ENCODE measurements around the gene ERC1. TPM values are rescaled to one million over a fixed set of nuclear protein-coding genes. Genes with fewer than 3 reads are reported as not detected.
"Not testable (repeated sequence)": the region's sequence is repeated elsewhere in the genome, so short reads cannot be mapped to it uniquely, and the experiment has no call there.

The ERC1 gene
- total and polyA plus RNA-seq, 8 donors: 34.9 to 64.9 (median 40.8) TPM

- Histone ChIP-seq H3K4me1 (no peaks in the 10 kb centered on the region), H3K27me3 (no peaks in the 10 kb centered on the region), H3K9me3 (no peaks in the 10 kb centered on the region), H3K36me3 (no peaks in the 10 kb centered on the region), H3K4me3 (no peak overlapping the region), H3K27ac (peak overlapping the region in 1 of 2 donors; percentile 33)
- ATAC-seq: no peak
- no peak for TF ChIP-seq CTCF (IDR thresholded peaks at IDR 0.05)
- intact Hi-C loops (cut with DNase I): no loop called here
- DNase-seq: no peak
Observed at GRCh38 chr12:1250641-1251040, 259.6 kb downstream of the ERC1 start.

- no peak overlapping the region for H3K4me3 ChIP-seq
- TF ChIP-seq CTCF (IDR thresholded peaks at IDR 0.05): no peak
- intact Hi-C loops (cut with DNase I): no loop called here
- no peak overlapping the region for H3K27ac ChIP-seq
- DNase-seq: no peak
- no peak for ATAC-seq
- no peaks in the 10 kb centered on the region for H3K27me3 ChIP-seq
- peaks cover 0 to 7% of the 10 kb centered on the region in 2 donors for H3K36me3 ChIP-seq
- H3K4me1 ChIP-seq: no peaks in the 10 kb centered on the region
- H3K9me3 ChIP-seq: no peaks in the 10 kb centered on the region
Observed at GRCh38 chr12:1252758-1253157, 261.7 kb downstream of the ERC1 start.

- DNase-seq; H3K27me3 ChIP-seq; H3K27ac ChIP-seq; ATAC-seq; H3K4me1 ChIP-seq; H3K4me3 ChIP-seq; intact Hi-C loops (cut with DNase I); H3K9me3 ChIP-seq; H3K36me3 ChIP-seq: not testable (repeated sequence)
Observed at GRCh38 chr12:1255125-1255524, 264.1 kb downstream of the ERC1 start.

GRCh38 chr12:1255854-1256253 is 264.8 kb downstream of the ERC1 start:
- ATAC-seq; H3K27me3 ChIP-seq; H3K36me3 ChIP-seq; H3K27ac ChIP-seq; intact Hi-C loops (cut with DNase I); DNase-seq; H3K9me3 ChIP-seq; H3K4me1 ChIP-seq; H3K4me3 ChIP-seq: not testable (repeated sequence)

- ATAC-seq (no peak), DNase-seq (no peak)
- intact Hi-C loops (cut with DNase I): no loop called here
- Histone ChIP-seq H3K4me3 (no peak overlapping the region), H3K27ac (no peak overlapping the region), H3K36me3 (peaks cover 0 to 7% of the 10 kb centered on the region in 2 donors), H3K27me3 (no peaks in the 10 kb centered on the region), H3K4me1 (no peaks in the 10 kb centered on the region), H3K9me3 (no peaks in the 10 kb centered on the region)
- TF ChIP-seq CTCF (IDR thresholded peaks at IDR 0.05): no peak
Observed at GRCh38 chr12:1256285-1256684, 265.3 kb downstream of the ERC1 start.

GRCh38 chr12:1256991-1257390 is 266.0 kb downstream of the ERC1 start:
- intact Hi-C loops (cut with DNase I): no loop called here
- H3K36me3 ChIP-seq: peaks cover 0 to 7% of the 10 kb centered on the region in 2 donors
- no peaks in the 10 kb centered on the region for H3K9me3 ChIP-seq
- TF ChIP-seq CTCF (IDR thresholded peaks at IDR 0.05): no peak
- H3K4me3 ChIP-seq: no peak overlapping the region
- ATAC-seq (no peak), DNase-seq (no peak)
- no peak overlapping the region for H3K27ac ChIP-seq
- no peaks in the 10 kb centered on the region for H3K27me3 ChIP-seq
- H3K4me1 ChIP-seq: no peaks in the 10 kb centered on the region
